Measurements from ENCODE around the gene GPR84.

The GPR84 gene

DNA sequence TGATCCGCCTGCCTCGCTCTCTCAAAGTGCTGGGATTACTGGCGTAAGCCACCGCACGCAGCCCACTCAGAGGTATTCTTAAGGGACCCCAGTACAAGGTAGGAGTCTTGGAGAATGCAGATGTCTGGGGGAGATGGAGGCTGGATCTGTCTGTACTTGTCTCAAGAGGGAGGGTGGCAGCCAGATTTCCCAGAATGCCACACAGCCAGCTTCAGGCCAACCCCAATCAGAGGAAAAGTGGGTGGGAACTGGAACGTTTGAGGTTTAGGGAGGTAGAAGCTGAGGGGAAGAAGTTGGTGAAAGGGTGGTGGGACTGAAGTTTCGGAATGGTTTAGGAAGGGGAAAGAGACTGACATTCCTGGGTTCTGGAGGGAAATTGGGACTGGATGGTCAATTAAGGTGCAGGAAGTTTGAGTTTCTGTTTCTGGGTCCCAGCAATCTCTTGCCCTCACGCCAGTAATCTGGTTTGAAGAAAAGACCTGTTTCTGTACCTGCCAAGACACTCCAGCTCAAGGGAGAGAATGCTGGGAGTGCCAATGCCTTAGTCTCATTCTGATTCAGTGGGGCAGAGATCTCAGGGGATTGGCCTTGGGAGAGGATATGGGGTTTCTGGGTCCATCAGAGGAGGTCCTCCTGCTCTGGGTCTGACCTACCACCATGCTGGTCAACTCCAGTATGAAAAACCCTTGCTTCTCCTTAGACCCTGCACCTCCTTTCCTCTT lies 28.4 kb upstream of the GPR84 start:
- DNase-seq (ENCODE audit: low spot score), result no peak

GRCh38 chr12:54390668-54391551 lies 26.6 kb upstream of the GPR84 start:
- peak; percentile 67 for DNase-seq (ENCODE audit: low spot score)

GRCh38 chr12:54390176-54390667 lies 25.9 kb upstream of the GPR84 start:
- DNase-seq (ENCODE audit: low spot score), result peak; percentile 61

DNA sequence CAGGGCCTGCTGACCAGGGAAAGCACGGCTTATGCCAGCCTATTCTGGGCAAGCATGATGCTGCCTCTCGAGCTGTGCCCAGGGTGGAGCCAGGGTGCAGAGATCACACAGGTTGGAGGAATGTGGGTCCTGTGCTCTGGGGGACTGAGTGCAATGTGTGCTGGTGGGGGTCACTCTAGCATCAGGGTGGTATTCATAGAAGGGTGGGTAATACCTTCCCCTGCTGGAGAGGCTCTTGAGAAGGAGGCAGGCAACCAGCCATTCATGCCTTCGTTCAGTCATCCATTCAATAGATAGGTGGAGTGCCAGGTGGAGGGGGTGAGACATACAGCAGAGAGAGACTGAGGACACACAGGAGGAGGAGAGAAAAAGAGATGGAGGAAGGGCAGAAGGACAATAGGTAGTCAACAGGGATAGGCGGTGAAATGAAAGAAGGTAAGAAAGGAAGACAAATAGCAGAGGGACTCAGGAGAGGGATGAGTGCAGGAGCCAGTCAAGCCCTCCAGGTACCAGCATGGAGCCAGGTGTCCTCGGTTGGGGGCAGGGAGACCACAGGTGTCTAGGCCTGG lies 25.4 kb upstream of the GPR84 start:
- peak; percentile 58 for DNase-seq (ENCODE audit: low spot score)

GRCh38 chr12:54389134-54389508 lies 24.8 kb upstream of the GPR84 start:
- DNase-seq (ENCODE audit: low spot score), result no peak

DNA sequence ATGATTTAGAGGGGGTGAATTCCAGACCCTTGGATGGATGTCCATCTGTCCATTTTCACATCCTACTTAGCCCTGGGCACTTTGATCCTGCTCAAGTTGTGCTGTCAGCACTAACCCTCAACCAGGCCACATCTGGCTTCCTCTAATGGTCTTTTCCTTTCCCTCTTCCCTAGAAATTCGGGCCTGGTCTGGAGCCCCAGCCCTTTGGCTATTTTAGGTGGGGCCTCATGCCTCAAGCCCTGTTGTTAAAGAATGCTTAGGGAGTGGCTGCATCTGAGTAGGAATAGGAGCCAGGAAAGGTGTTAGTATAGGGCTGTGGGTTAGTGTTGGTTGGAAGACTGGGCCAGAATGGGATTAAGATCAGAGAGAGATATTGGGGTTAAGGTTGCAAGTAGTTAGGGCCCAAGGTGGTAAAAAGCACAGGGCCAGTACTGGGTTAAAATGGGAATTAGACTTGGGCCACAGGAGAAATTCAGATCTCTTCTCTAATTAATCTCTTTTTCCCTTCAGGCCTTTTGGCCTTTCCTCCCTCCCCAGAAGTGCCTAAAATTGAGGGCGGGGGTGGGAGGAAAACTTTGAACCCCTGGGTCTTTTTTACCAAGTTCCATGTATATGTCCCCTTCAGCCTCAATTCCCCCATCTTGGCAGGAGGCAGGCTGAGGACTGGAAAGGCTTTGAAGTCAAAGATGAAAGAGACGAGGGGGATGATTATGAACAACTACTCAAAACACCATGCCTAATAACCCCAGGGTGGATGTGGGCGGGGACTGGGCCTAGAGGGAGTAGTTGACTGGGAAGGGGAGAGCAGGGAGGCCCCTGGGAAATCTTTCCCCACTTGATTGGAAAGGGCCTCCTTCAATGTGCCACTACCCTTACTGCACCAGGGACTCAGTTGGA lies 24.2 kb upstream of the GPR84 start:
- peak; percentile 53 for DNase-seq (ENCODE audit: low spot score)

- no peak for DNase-seq (ENCODE audit: low spot score)
These were observed 22.8 kb upstream of the GPR84 start for GRCh38 chr12:54387114-54387467.

- no peak for DNase-seq (ENCODE audit: low spot score)
These were observed 22.3 kb upstream of the GPR84 start for GRCh38 chr12:54386403-54387113.

DNA sequence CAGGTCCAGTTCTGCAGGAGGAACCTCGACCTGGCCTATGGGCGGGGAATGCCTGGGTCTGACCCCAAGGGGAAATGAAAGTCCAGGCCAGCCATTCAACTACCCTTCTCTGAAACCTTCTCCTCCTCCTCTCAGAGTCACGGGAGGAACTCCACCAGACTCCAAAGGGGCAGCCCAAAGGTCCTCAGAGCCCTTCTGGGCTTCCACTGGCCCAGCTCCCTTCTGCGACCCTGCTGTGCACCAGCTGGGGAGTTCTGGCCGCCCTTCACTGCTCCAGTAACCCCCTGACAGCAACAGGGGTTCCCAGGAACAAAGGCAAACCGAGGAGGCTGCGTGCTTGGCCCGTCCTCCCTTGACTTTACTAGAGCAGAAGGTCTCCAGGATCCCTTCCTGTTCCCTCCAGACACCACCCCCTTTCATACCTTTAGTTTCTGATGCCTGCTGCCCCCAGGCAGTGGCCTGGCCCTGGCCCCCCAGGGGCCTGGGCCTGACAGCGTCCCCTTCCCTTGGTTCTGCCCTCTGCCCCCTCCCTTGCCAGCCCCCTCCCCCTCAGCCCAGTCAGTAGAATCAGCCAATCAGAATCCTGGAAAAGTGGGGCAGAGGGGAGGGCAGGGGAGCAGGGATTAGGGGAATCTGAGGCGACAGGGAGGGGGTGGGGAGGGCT lies 21.1 kb upstream of the GPR84 start:
- no peak for DNase-seq (ENCODE audit: low spot score)

GRCh38 chr12:54384591-54385041 lies 20.3 kb upstream of the GPR84 start, which contains the start of gene ZNF385A:
Gene ZNF385A, minus strand, starts transcription at chr12:54384733. Its CDS starts 219 bp downstream, at chr12:54384514.
- no peak for DNase-seq (ENCODE audit: low spot score)

DNA sequence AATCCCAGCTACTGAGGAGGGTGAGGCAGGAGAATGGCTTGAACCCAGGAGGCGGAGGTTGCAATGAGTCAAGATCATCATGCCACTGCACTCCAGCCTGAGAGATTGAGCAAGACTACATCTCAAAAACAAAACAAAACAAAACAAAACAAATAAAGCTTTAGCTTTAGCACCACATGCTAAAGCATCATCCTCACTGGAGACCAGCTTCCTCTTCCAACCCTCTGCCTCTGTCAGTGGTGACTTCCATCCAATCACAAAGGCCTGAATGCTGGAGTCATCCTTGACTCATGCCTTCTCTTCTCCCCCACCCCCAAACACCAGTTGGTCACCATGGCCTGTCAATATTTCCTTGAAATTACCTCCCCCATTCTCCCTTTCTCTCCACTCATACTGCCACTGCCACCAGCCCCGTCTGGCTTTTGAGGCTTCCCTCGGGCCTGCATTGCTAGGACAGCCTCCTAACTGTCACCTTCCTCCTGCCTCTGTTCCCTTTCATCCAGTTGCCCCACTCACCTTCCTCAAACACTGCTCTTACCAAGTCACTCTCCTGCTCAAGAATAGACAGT lies 18.8 kb upstream of the GPR84 start:
- no peak for DNase-seq (ENCODE audit: low spot score)

DNA sequence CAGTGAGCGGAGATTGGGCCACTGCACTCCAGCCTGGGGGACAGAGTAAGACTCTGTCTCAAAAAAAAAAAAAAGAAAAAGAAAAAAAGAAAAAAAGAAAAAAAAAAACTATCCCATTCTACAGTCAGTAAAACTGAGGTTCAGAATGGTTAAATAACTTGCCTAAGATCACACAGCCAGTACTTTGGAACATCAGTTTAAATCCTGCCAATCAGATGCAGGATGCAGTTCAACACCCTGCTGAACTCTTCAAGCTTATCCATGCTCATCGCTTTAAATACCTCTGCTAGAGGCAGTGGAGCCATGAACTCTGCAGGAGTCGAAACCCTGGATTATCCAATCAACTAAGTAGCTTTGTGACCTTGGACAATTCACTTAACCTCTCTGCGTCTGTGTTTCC lies 16.9 kb upstream of the GPR84 start:
- DNase-seq (ENCODE audit: low spot score), result no peak

DNA sequence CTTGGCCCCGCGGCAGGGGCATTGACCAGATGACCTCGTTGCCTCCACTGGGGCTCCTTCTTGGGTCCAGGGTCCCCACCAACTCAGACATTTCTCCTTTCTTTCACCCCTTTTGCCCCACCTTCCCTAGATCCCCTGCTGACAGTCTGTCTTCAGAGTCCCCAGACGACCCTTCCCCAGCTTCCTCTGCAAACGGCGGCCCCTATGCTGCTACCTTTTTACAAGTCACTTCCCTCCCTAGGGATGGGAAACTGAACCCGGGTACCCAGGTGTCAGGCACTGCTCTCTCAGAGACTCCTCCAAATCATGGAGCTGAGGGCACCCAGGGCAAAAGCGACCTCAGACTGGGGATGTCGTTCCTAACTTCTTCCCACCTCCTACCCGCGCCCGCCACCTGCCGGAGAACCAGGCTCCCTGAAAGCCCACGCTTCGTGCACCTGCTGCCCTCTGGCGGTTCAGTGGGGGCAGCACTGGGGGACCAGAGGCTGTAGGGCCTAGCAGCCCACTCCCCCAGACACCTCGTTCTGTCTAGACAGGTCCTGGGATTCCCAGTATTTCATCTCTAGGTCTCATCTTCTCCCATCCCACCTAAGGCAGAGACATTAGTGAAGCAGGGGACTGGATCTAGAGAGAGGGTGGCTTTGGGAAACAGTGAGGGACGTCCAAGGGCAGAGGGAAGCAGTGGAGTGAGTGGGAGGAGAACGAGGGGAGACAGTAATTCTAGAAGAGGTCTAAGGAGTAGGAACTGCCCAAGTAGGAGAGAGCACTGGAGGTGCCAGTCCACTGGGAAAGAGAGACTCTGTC lies 15.3 kb upstream of the GPR84 start:
- DNase-seq (ENCODE audit: low spot score), result peak; percentile 92

DNA sequence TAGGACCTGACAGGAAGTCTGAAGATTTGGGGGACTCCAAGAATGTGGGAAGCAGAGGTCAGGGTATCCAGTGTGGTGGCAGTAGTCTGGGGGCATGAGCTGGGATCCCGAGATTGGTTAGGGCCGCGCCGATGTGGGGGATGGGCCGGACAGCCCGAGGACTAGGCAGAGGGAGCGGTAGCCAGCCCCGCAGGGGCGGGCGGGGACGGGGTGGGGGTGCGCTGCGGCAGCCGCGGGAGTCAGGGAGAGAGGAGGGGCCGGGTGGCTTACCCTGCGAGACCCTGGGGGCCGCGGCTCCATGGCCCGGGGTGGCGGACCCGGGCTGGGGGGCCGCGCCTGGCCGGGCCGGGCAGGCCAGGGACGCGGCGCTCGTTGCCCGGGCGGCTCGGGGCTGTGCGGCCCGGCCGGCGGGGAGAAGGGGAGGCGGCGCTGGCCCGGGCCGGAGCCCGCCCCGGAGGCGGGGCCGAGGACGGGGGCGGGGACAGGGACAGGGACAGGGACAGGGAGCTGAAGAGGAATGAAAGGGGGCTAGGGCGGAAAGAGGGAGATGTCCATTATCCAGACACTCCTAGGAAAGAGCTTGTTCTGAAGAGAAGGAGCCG lies 14.6 kb upstream of the GPR84 start:
- no peak for DNase-seq (ENCODE audit: low spot score)

GRCh38 chr12:54377797-54378515 lies 13.7 kb upstream of the GPR84 start:
- DNase-seq (ENCODE audit: low spot score), result no peak

DNA sequence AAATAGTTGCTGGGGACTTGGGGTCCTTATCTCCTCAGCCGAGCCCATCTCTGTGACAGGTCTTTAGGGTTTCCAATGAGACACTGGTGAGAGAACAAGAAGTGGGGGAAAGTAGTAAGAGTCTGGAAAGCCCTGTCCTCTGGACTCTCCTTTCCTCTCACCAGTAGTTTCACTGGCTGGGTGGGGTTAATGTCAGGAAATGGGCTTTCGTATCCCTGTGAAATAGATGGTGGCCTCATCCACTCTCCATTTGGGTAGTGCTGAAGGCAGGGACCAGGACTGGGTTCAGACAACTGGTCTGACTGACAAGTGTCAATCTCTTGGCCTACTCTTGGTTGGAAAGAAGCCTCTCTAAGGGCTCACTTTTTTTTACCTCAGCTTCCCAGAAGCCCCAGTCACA lies 12.7 kb upstream of the GPR84 start:
- DNase-seq (ENCODE audit: low spot score), result no peak

DNA sequence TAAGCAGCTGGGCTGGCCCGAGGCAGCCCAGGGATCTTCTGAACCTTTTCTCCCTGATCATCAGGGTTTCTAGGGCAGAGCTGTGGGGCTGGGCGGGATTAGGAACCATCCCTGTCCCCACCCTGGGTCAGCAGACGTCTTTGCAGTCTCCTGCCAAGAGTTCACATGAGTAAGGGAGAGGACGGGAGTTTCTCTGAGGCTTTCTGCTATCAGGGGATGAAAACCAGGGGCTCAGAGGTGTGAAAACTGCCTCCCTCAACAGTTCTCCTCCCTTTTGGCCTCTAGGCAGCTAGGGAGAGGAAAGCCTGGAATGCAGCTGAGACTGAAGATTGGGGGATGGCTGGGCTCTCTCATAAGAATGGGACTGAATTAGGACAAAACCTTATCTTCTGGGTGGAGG lies 12.3 kb upstream of the GPR84 start:
- DNase-seq (ENCODE audit: low spot score), result no peak

DNA sequence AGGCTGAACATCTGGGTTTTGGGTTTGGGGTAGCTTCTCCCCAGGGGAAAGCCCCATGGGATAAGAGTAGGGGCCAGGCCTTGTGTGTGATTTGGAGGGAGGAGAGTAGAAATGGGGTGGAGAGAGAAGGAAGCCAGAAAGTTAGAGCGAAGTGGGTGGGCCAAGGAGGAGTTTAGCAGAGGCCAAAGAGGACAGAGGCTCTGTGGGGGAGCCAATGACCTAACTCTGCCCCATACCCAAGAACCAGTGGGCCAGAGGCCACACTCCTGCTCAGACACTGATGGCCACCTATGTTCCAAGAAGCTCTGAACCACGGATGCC lies 10.9 kb upstream of the GPR84 start:
- no peak for DNase-seq (ENCODE audit: low spot score)
